Caco-2 (cell line): ENCODE results near the gene AFAP1L1. TPM values are rescaled to one million over a fixed set of nuclear protein-coding genes. Genes with fewer than 3 reads are reported as not detected.
A peak's percentile ranks its signal among the peaks of the same experiment; 100 is the strongest.

ENCODE experiments used
- BruUV-seq: library from RNA; stranded (reverse); fragments of 400-500 nt; replicated peaks from 2 replicates; lab custom pipeline; 2021; lab: Mats Ljungman, UMichigan
- CTCF ChIA-PET: fragments of 300-600 bp; sonication (Branson Sonifier 250); formaldehyde crosslinking; loops from one replicate; lab custom pipeline; 2022; ENCODE audit warnings: antibody characterized with exemption; lab: Charles Lee
- POLR2A ChIA-PET: fragments of 300-600 bp; sonication (Branson Sonifier 250); formaldehyde crosslinking; loops from one replicate; lab custom pipeline; 2022; ENCODE audit warnings: antibody characterized with exemption; lab: Charles Lee
- DNase-seq, 2 experiments: peaks; one replicate each; pipeline versions ENCODE4 v3.0.0 to v3.0.0-alpha.2; 2020 to 2022
- H3K27me3 ChIP-seq: replicated peaks from 2 replicates; pipeline ENCODE4 v1.6.0; 2011; ENCODE audit warnings: low read length; ENCODE audit not compliant: control insufficient read depth, insufficient read depth
- H3K36me3 ChIP-seq: 2 replicates; pipeline ENCODE4 v1.5.1; 2011; ENCODE audit warnings: low read length; ENCODE audit not compliant: control insufficient read depth, insufficient read depth
- H3K4me1 ChIP-seq: fragments of 250-450 bp; sonication (Bioruptor Pico); 2 replicates; pipeline ENCODE4 v1.5.1; 2020; ENCODE audit warnings: mild to moderate bottlenecking
- H3K4me3 ChIP-seq: 2 replicates; pipeline ENCODE4 v1.5.1; 2011; ENCODE audit warnings: low read depth, mild to moderate bottlenecking, control low read depth, low read length
- H3K9me3 ChIP-seq: fragments of 250-450 bp; sonication (Bioruptor Pico); 2 replicates; pipeline ENCODE4 v1.5.1; 2020; ENCODE audit warnings: mild to moderate bottlenecking, moderate library complexity
- H3K27ac Mint-ChIP-seq: one replicate; pipeline ENCODE4 v1.8.0; 2022; ENCODE audit warnings: mixed read lengths; ENCODE audit not compliant: unreplicated experiment
- H3K27me3 Mint-ChIP-seq: one replicate; pipeline ENCODE4 v1.8.0; 2022; ENCODE audit warnings: mixed read lengths; ENCODE audit not compliant: insufficient read depth, unreplicated experiment
- H3K36me3 Mint-ChIP-seq: one replicate; pipeline ENCODE4 v1.8.0; 2022; ENCODE audit warnings: mild to moderate bottlenecking, mixed read lengths; ENCODE audit not compliant: insufficient read depth, unreplicated experiment
- H3K4me1 Mint-ChIP-seq: one replicate; pipeline ENCODE4 v1.8.0; 2022; ENCODE audit warnings: low read depth, mixed read lengths; ENCODE audit not compliant: unreplicated experiment
- H3K4me3 Mint-ChIP-seq: one replicate; pipeline ENCODE4 v1.8.0; 2022; ENCODE audit warnings: mild to moderate bottlenecking, moderate library complexity, mixed read lengths; ENCODE audit not compliant: unreplicated experiment
- H3K9me3 Mint-ChIP-seq: one replicate; pipeline ENCODE4 v1.8.0; 2022; ENCODE audit warnings: mixed read lengths; ENCODE audit not compliant: unreplicated experiment
- intact Hi-C: fragments of 100-400 bp; cut with micrococcal nuclease; formaldehyde crosslinking; loops from one replicate; pipeline ENCODE4 v1.10.0; 2022; ENCODE audit not compliant: unreplicated experiment
- total RNA-seq: library from RNA; stranded (reverse); gene quantifications from 2 replicates; pipeline ENCODE4 v1.2.3, GENCODE V29; 2022
- TF ChIP-seq, protein P1 (sequence below), 2 experiments: fragments of 200-600 bp in 1 of 2; IDR thresholded peaks; 1 replicate in 1 of 2; 2 replicates in 1 of 2; pipeline versions ENCODE4 v1.5.1 to v1.8.0; 2011 to 2022; ENCODE audit warnings: antibody characterized with exemption in 1 of 2, control low read depth in 1 of 2, inconsistent platforms in 1 of 2, low read depth in 1 of 2, low read length in 1 of 2, mild to moderate bottlenecking in 1 of 2, moderate library complexity in 1 of 2; ENCODE audit not compliant: insufficient read depth in 1 of 2, severe bottlenecking in 1 of 2, unreplicated experiment in 1 of 2

AFAP1L1 gene
- total RNA-seq, 1 experiment from 2014 or later, result 0.45 TPM

DNA sequence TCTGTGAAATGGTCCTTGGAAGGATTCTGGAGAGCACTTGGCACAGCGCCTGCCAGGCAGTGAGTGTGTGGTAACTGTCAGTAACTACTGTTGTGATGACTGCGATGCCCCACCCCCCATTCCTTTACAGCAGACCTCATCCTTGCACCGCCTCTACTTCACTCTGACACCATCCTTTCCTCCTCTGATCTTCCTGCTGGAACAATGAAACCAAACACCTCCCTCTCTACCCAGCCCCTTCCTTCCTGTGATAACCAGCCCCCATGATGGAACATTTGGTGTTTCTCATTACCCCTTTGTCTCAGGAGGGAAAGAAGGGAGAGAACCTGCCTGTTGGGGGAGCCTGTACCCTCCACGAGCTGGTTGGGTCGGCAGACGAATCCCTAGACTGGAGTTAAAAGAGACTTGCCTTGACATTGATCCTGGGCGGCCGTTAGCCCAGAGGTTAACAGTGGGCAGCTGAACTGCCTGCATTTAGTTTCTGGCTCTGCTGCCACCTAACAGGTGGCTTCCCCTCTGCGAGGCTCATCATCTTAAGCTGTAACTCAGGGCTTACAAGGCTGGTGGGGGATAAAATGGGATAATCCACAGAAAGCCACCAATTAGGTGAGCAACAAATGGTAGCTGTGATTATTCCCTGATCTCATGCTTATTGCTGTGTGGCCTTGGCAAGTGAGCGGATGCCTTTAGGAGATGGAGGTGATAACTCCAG, 39.4 kb downstream of the AFAP1L1 start:
- no peak for DNase-seq
- no peaks in the 10 kb centered on the region for H3K9me3 Mint-ChIP-seq
- ChIA-PET CTCF (interaction anchor here (0.5 to 0.7 kb wide), 2 partner anchors 60 to 261 kb away, joined by 3 to 4 read pairs; no protein-coding TSS in a partner anchor), POLR2A (no interaction called here)
- intact Hi-C loops, result no loop called here
- Histone ChIP-seq H3K4me1 (no peaks in the 10 kb centered on the region), H3K9me3 (no peaks in the 10 kb centered on the region), H3K36me3 (no peaks in the 10 kb centered on the region), H3K4me3 (no peak overlapping the region), H3K27me3 (no peaks in the 10 kb centered on the region)
- H3K36me3 Mint-ChIP-seq, result no peaks in the 10 kb centered on the region
- no TSS peak for BruUV-seq
- H3K27me3 Mint-ChIP-seq, result peaks cover 10% of the 10 kb centered on the region
- TF ChIP-seq, protein P1, sequence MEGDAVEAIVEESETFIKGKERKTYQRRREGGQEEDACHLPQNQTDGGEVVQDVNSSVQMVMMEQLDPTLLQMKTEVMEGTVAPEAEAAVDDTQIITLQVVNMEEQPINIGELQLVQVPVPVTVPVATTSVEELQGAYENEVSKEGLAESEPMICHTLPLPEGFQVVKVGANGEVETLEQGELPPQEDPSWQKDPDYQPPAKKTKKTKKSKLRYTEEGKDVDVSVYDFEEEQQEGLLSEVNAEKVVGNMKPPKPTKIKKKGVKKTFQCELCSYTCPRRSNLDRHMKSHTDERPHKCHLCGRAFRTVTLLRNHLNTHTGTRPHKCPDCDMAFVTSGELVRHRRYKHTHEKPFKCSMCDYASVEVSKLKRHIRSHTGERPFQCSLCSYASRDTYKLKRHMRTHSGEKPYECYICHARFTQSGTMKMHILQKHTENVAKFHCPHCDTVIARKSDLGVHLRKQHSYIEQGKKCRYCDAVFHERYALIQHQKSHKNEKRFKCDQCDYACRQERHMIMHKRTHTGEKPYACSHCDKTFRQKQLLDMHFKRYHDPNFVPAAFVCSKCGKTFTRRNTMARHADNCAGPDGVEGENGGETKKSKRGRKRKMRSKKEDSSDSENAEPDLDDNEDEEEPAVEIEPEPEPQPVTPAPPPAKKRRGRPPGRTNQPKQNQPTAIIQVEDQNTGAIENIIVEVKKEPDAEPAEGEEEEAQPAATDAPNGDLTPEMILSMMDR (IDR thresholded peaks at IDR 0.05; ENCODE audit: insufficient read depth in 1 of 2, low read depth in 1 of 2, low read length in 1 of 2, severe bottlenecking in 1 of 2, unreplicated experiment in 1 of 2), result no peak
- no peak overlapping the region for H3K4me3 Mint-ChIP-seq
- no peaks in the 10 kb centered on the region for H3K4me1 Mint-ChIP-seq
- H3K27ac Mint-ChIP-seq, result no peak overlapping the region

DNA sequence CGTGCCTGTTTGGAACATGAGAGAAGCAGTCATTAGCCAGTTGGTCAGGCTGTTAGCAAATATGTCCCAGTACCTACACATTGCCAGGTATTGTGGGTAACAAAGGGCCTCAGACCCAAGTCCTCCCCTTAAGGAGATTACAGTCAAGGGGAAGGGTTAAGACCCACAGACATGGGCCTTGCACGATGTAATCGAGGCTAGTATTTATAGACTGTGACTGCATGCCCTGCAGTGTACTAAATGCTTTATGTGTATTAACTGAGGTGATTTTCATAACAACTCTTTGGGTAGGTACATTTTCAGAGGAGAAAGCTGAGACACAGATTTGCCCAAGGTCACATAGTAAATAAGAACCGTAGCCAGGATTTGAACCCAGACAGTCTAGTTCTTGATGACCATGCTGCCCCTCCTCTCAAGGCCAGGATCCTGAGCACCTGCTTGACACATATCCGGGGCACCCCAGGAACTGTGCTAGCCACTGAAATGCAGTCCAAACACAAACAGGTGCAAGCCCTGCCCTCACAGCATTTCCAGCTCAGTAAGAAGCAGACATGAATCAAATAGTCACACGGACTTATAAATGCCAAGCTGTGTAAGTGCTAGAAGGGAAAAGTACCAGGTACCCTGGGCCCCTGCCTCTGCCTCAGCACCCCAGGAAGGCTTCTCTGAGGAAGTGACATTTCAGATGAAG, 41.6 kb downstream of the AFAP1L1 start:
- TF ChIP-seq, protein P1 (IDR thresholded peaks at IDR 0.05; ENCODE audit: insufficient read depth in 1 of 2, low read depth in 1 of 2, low read length in 1 of 2, severe bottlenecking in 1 of 2, unreplicated experiment in 1 of 2), result no peak
- H3K4me3 ChIP-seq, result no peak overlapping the region
- H3K27ac Mint-ChIP-seq, result no peak overlapping the region
- no peaks in the 10 kb centered on the region for H3K9me3 ChIP-seq
- no peaks in the 10 kb centered on the region for H3K9me3 Mint-ChIP-seq
- DNase-seq, result no peak
- H3K4me3 Mint-ChIP-seq, result no peak overlapping the region
- no peaks in the 10 kb centered on the region for H3K27me3 ChIP-seq
- H3K4me1 ChIP-seq, result no peaks in the 10 kb centered on the region
- intact Hi-C loops, result no loop called here
- CTCF ChIA-PET, result interaction anchor here (1.2 to 1.3 kb wide), 2 partner anchors 53 to 120 kb away, joined by 4 read pairs; no protein-coding TSS in a partner anchor
- no peaks in the 10 kb centered on the region for H3K36me3 ChIP-seq
- peaks cover 10% of the 10 kb centered on the region for H3K27me3 Mint-ChIP-seq
- POLR2A ChIA-PET, result no interaction called here
- BruUV-seq, result no TSS peak
- H3K36me3 Mint-ChIP-seq, result no peaks in the 10 kb centered on the region
- H3K4me1 Mint-ChIP-seq, result no peaks in the 10 kb centered on the region

DNA sequence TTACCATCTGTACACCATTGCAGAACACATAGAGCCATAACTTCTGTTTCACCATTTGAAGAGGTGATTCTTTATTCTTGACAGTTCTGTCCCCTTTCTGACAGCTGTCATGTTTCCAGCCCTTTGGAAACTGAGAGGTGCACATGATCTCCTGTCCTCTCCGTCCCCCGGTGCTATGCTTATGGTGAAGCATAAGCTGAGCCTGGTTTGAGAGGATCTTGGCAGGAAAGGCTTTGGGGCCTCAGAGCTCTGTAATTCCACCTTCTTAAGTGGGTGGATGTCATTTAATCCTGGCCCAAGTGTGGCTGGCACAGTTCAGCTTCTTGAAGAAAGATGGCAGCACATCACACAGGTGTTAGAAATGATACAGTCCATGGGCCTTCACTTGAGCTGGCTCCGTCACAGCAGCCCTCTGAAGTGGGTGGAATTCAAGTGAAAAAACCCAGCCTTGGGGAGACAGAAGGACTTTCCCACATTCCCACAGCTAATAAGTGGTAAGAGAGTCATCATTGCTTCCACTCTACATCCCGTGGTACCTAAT, 43.0 kb downstream of the AFAP1L1 start:
- CTCF ChIA-PET, result interaction anchor here (1.1 to 1.5 kb wide), 6 partner anchors 31 to 138 kb away, joined by 3 to 7 read pairs (median 4); partner anchors contain the start of gene GRPEL2
- intact Hi-C loops, result no loop called here

More for the DNA sequence above, 43.0 kb downstream of the AFAP1L1 start:
- H3K4me1 ChIP-seq, result no peaks in the 10 kb centered on the region
- no peak overlapping the region for H3K4me3 Mint-ChIP-seq
- no peaks in the 10 kb centered on the region for H3K27me3 ChIP-seq
- no peak overlapping the region for H3K4me3 ChIP-seq
- H3K36me3 Mint-ChIP-seq, result no peaks in the 10 kb centered on the region
- TF ChIP-seq, protein P1 (IDR thresholded peaks at IDR 0.05; ENCODE audit: insufficient read depth in 1 of 2, low read depth in 1 of 2, low read length in 1 of 2, severe bottlenecking in 1 of 2, unreplicated experiment in 1 of 2), result peak in 1 of 2 experiments; percentile 31
- BruUV-seq, result no TSS peak
- H3K27ac Mint-ChIP-seq, result no peak overlapping the region
- POLR2A ChIA-PET, result interaction anchor here (1.1 kb wide), 1 partner anchor 31 kb away, joined by 4 read pairs; no protein-coding TSS in a partner anchor
- H3K27me3 Mint-ChIP-seq, result peaks cover 10% of the 10 kb centered on the region
- no peaks in the 10 kb centered on the region for H3K9me3 Mint-ChIP-seq
- no peaks in the 10 kb centered on the region for H3K9me3 ChIP-seq
- no peak for DNase-seq
- H3K4me1 Mint-ChIP-seq, result no peaks in the 10 kb centered on the region
- H3K36me3 ChIP-seq, result no peaks in the 10 kb centered on the region
